ENCODE measurements around the gene CFP.

GRCh38 chrX:47585273-47585672 lies 44.5 kb downstream of the CFP start:
- TF ChIP-seq CTCF (IDR thresholded peaks at IDR 0.05; ENCODE audit: poor library complexity, severe bottlenecking) (no peak), RAD21 (conservative IDR thresholded peaks at IDR 0.05) (no peak), SMC3 (conservative IDR thresholded peaks at IDR 0.05; ENCODE audit: poor library complexity) (no peak), POLR2AphosphoS5 (IDR thresholded peaks at IDR 0.05) (no peak), EZH2 (IDR thresholded peaks at IDR 0.05; ENCODE audit: borderline replicate concordance, insufficient read depth, low read length, poor library complexity, severe bottlenecking) (no peak), TAF1 (IDR thresholded peaks at IDR 0.05; ENCODE audit: low read depth) (no peak), REST (IDR thresholded peaks at IDR 0.05; ENCODE audit: borderline replicate concordance) (no peak), EP300 (conservative IDR thresholded peaks at IDR 0.05; ENCODE audit: poor library complexity, severe bottlenecking) (no peak)
